ENCODE results near the gene EXOC4.

DNA sequence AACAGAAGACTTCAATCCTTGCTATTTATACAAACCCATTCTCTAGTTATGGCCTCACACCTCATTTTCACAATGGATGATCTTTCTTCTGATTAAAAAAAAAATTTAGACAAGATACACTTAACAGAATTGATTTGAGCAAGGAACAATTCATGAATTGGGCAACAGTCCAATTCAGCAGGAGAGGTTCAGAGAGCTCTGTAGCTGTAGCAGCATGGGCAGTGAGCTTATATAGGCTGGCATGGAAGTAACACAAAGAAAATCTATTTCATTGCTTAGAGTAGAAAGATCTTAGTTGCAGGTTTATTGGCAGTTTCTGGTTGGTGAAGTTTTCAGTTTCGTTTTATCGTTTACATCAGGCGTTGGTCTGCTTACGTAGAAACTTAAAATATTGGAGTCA, 851.3 kb downstream of the EXOC4 start:
- TF ChIP-seq, protein P1, sequence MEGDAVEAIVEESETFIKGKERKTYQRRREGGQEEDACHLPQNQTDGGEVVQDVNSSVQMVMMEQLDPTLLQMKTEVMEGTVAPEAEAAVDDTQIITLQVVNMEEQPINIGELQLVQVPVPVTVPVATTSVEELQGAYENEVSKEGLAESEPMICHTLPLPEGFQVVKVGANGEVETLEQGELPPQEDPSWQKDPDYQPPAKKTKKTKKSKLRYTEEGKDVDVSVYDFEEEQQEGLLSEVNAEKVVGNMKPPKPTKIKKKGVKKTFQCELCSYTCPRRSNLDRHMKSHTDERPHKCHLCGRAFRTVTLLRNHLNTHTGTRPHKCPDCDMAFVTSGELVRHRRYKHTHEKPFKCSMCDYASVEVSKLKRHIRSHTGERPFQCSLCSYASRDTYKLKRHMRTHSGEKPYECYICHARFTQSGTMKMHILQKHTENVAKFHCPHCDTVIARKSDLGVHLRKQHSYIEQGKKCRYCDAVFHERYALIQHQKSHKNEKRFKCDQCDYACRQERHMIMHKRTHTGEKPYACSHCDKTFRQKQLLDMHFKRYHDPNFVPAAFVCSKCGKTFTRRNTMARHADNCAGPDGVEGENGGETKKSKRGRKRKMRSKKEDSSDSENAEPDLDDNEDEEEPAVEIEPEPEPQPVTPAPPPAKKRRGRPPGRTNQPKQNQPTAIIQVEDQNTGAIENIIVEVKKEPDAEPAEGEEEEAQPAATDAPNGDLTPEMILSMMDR (IDR thresholded peaks at IDR 0.05) = no peak
- no peak for TF ChIP-seq POLR2A (IDR thresholded peaks at IDR 0.05)

Data from vagina (tissue), 2 donors.